Activated CD4-positive, alpha-beta T cell treated with anti-CD3 and anti-CD28 coated beads for 1 hour (primary cell): ENCODE results near the gene DEGS1.

Experiments used
- DNase-seq: peaks from one replicate; pipeline ENCODE4 v3.0.0-alpha.2; 2020

DEGS1 gene

GRCh38 chr1:224217655-224218623 lies 34.9 kb downstream of the DEGS1 start:
- DNase-seq, result no peak

GRCh38 chr1:224219011-224219611 lies 36.1 kb downstream of the DEGS1 start:
- no peak for DNase-seq

GRCh38 chr1:224219612-224220059 lies 36.6 kb downstream of the DEGS1 start:
- no peak for DNase-seq

- no peak for DNase-seq
Observed at GRCh38 chr1:224223819-224224714, 41.0 kb downstream of the DEGS1 start.

GRCh38 chr1:224226849-224227502 lies 43.9 kb downstream of the DEGS1 start:
- DNase-seq, result no peak

- no peak for DNase-seq
Observed at GRCh38 chr1:224234017-224234416, 51.0 kb downstream of the DEGS1 start.

- no peak for DNase-seq
Observed at GRCh38 chr1:224235813-224236493, 52.9 kb downstream of the DEGS1 start.

- DNase-seq, result no peak
Observed at GRCh38 chr1:224237119-224237881, 54.3 kb downstream of the DEGS1 start.

GRCh38 chr1:224238212-224238611 lies 55.2 kb downstream of the DEGS1 start:
- no peak for DNase-seq

- DNase-seq, result no peak
Observed at GRCh38 chr1:224238756-224239155, 55.7 kb downstream of the DEGS1 start.
